GM19397 (cell line): ENCODE results near the gene RASGEF1B.
"Not testable (repeated sequence)": the region's sequence is repeated elsewhere in the genome, so short reads cannot be mapped to it uniquely, and the experiment has no call there.

ENCODE experiments used
- ATAC-seq: cut with Tn5 transposase; IDR thresholded peaks from one replicate; pipeline ENCODE4 v1.9.1; 2021; ENCODE audit warnings: mild to moderate bottlenecking, moderate library complexity; ENCODE audit not compliant: unreplicated experiment

Gene RASGEF1B

DNA sequence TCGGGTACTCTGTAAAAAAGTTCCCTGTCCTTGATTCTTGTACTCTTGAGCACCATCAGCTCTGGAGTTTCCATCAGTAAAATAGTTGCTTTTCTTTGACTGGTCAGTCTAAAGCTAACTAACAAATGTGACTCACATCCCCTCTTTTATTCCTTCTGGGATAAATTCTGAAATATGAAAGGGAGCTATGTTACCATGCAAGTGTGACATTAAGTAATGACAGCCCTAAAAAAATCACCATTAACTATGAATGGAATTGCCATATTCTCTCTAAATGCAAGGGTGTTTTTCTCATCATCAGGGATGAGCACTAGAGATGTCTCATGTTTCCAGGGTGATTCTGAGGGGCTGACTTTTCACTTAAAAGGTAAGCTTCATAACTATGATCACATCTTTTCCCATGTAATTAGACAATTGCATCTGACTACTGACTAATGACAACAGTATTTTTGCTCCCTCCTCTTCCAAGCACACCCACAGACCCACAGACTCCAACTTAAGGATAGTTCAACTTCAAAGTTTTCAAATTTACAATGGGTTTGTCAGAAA is 26.9 kb upstream of the RASGEF1B start:
- no peak for ATAC-seq

DNA sequence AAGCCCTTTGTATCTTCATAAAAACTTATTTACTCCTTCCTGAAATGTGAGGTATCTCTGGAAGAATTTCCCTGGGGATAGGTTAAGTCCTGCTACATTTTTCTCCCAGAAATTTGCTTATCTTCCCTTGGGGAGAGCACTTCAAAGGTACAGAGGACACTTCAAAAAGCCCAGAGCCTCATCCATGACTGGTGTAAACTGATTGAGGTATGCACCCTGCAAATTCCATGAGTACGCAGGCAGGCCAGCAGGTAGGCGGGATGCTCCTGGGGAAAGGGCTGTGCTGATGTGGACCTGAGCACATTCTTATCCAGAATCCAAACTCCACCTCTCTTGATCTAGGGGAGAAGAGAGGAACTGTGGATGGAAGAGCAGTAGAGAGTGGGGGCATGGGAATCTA is 26.3 kb upstream of the RASGEF1B start:
- ATAC-seq, result no peak

DNA sequence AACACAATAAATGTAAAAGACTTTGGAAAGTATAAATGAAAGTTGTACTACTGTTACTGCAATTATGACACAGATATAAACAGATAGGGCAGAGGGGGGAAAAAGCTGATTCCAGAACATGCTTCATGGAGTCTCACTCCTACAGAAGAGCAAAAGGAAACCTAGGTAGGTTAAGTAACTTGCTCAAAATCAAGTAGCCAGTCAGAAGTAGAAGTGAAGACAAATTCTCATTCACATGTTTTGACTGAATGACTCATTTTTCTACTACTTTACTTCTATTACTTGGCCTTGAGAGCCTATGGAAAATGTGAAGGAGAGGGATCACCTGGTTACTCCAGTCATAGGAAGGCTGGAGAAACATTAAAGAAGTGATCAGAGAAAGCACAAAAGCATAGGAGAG is 23.6 kb upstream of the RASGEF1B start:
- ATAC-seq, result no peak

DNA sequence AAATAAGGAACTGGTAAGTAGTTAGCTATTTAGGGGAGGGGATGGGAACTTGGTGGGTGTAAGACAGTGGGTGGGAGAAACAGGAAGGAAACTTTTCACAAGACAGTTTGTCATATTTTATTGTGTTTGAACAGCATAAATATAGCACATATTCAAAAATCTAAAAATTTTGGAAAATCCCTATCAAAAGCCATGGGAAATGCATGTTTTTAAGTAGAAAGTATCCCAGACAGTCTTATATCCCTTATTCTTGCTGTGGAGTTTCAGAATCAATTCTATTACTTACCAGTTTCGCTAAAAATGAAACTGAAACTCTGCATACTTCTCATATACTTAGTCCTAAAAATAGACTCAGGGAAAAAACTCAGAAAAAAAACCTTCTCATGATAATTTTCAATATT is 22.3 kb upstream of the RASGEF1B start:
- peak; percentile 58 for ATAC-seq

DNA sequence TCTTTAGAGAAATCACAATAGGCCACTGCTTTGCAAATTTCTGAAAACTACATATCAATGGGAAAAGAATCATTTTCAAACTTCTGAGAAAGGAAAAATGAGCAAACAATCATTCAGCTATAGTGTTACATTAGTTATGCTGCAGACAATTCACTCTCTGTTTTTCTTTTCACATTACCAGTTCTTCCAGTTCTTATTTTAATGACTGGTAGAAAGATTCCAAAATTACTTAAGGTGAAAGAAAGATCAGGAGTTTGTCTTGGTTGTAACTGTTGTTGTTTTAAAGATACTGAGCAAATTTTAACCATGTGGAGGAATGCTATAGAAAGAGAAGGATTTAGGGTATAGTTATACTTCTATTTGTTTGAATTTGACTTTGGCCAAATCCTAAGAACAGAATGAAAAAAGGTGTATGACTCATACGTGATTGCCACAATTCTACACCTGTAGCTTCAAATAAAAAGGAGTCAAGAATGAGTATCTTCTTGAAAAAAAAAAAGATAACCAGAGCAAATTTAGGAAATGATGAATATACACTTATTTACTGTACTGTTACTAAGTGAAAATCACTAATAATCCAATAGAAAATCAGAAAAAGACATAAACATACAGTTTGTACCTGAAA is 21.0 kb upstream of the RASGEF1B start:
- ATAC-seq, result no peak

DNA sequence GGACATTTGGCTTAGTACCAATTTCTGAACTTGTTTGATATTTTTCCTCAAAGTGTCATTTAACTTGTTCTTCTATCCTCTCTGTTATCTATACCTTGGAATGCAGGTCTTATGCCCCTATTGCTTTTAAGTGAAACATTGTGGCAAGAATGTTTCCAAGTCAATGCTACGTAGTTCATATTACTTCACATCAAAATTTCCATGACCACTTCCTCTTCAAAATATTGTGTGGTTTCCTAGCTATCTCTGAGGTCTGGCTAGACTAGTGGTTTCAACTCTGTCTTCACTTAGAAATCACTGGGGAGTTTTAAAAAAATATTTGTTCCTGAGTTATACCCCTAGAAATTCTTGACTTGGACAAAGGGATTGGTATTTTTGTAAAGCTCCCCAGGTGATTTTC is 20.2 kb upstream of the RASGEF1B start:
- no peak for ATAC-seq

DNA sequence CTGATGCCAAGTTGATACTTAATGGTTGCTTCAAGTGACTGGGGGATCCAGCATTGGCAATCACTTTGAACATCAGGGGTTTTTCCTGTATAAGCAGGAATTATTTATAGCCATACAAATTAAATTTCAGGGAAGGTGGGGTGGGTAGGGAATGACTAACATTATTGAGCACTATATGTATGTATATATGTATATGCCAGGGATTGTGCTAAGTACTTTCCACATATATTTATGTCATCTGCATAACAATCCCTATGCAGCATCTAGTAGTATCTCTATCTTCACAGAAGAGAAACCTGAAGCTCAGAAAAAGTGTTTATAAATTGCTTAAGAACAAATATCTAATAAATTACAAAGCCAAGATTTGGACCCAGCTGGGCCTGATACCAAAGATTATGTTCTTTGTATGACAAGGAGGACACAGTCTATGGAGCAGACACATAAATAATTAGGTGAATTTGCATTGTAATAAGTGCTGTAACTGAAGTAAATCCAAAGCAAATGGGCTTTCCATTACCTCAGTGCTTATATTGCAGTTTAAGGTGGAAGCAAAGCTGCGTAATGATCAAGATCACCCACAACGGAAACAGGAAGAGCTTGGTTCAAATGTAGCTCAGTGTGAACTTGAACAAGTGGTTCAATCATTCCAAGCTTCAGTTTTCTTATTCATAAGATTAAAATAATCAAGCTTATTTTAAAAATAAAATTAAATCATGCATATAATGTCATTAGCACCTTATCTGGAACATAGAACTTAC is 18.9 kb upstream of the RASGEF1B start:
- no peak for ATAC-seq

DNA sequence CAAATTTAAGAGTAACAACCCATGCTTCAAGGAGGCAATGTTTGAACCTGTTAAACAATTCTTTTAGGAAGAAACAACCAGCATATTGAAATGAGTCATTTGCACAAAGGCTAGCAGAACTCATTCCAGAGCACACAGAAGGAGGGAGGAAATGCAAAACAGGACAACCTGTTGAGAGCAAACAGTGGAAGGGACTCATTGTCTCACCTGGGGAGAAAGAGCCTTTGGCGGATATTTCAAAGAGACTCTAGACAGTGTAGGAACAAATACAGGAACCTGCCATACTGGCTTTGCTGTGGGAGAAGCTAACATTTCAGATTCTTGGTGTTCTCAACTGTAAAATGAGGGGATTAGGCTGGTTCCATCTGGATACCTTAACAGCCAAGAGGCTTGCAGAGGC is 14.8 kb upstream of the RASGEF1B start:
- ATAC-seq, result no peak

DNA sequence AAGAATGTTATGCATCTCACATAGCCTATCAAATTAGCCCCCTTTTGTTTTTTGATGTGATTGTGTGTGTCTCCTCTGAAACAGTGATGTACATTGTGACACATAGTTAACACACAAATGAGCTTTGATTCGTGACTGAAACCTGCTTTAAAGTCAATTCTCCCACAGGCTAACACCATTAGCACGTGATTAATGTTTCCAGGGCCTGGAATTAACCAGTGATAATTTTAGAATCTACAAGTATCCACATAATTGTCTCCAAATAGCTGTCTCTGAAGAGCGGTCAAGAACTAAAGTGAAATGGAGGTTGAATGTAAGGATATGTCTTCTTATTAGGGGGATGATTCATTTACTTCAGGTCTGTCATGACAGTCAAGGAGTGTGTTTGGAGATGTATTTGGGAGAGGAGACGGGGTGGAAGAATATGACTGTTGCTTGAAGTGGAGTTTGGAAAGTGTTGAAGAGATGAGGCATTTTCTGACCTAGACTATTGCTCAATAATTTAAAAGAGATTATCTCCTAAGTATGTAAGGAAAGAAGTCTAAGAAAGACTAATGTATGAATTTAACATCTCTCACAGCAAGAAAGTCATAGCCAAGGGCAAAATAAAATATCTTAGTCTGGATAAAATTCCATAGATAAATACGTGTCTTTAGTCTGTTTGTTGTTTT is 13.7 kb upstream of the RASGEF1B start:
- ATAC-seq, result no peak

DNA sequence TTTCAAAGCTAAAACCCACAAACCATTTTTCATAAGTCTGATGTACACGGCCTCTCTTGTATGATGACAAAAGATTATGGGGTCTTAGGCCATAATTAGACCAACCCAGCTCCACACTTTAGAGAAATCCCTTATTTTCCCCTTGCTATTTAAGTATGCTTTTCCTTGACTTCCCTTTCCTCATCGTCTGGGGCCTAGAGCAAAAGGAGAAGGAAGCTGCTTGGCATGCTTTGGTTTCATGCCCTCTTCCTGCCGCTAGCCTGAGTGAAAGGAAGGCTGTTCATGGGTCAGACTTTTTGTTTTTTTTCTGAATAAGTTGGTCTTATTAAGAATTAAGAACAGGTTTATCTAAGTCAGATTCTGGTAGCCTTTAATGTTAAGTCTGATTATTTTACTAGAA is 10.6 kb upstream of the RASGEF1B start:
- no peak for ATAC-seq

DNA sequence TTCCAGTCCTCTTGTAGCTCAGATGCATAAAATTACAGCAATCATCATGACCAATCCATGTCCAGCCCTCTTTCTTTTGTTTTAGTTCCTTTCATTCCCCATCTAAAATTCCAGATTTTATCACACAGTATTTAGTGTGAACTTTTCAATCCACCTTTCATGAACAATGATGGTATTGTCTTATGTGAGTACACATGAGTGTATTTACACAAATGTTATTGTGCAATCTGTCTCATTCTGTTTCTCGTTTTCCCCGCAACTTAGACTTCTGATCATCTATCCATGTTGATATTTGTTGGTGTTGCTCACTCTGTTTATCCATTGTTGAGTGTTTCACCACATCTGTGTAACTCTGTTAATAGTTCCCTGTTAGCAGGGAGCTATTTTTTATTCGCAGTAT is 9.4 kb upstream of the RASGEF1B start:
- ATAC-seq, result no peak

DNA sequence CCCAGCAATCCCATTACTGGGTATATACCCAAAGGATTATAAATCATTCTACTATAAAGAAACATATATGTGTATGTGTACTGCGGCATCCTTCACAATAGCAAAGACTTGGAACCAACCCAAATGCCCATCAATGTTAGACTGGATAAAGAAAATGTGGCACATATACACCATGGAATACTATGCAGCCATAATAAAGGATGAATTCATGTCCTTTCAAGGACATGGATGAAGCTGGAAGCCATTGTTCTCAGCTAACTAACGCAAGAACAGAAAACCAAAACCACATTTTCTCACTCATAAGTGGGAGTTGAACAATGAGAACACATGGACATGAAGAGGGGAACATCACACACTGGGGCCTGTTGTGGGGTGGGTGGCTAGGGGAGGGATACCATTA is 7.9 kb upstream of the RASGEF1B start:
- not testable (repeated sequence) for ATAC-seq

DNA sequence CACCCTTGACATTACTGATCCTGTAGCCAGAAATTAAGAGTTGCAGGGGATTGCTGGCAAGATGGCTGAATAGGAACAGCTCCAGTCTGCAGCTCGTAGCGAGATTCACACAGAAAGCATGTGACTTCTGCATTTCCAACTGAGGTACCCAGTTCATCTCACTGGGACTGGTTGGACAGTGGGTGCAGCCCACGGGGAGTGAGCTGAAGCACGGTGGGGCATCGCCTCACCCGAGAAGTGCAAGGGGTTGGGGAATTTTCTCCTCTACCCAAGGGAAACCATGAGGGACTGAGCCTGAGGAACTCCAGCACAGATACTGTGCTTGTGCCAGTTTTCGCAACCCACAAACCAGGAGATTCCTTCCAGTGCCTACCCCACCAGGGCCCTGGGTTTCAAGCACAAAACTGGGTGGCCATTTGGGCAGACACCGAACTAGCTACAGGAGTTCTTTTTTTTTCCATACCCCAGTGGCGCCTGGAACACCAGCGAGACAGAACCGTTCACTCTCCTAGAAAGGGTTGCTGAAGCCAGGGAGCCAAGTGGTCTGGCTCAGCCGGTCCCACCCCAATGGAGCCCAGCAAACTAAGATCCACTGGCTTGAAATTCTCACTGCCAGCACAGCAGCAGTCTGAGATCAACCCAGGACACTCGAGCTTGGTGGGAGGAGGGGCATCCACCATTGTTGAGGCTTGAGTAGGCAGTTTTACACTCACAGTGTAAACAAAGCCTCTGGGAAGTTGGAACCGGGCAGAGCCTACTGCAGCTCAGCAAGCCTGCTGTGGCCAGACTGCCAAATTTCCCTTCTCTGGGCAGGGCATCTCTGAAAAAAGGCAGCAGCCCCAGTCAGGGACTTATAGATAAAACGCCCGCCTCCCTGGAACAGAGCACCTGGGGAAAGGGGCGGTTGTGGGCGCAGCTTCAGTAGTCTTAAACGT is 1.9 kb upstream of the RASGEF1B start:
- ATAC-seq, result not testable (repeated sequence)

DNA sequence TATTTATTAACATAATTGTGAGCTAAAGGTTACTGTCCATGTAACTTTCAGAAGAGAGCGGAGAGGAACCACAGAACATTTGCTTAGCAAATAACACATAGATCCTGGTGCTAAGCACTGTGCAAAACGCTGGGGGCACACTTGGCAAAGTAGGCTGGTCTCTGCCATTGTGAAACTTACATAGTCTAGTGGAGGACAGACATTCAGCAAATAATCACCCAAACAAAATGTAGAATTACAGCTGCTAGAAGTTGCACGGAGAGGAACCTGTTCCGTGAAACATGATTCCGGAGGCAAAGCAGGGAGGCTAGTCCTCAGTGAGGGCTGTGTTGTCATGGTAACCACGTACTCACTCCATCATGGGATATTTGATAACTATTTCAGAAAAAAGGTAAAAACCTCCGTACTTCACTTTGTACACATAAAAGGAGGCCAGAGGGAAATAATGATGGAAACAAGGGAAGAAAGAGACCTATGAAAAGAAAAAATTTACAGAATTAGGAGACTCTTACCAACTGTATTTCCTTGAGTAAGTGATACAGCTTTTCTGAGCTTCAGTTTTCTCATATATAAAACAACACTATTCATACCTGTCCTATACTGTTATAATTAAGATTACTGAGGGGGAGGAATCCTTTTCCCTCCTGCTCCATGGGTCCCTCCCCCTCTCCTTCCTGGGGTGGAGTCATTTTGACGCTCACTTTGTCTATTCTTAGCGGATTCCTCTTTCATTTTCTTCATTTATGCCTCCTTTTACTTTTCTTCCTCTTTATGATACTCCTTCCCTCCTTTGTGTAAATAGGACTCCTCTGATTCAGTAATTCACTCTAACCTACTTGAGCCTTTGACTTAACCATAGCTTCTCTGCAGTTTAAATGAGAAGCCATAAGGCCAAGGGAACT is 825 bp upstream of the RASGEF1B start:
- ATAC-seq, result peak; percentile 55

DNA sequence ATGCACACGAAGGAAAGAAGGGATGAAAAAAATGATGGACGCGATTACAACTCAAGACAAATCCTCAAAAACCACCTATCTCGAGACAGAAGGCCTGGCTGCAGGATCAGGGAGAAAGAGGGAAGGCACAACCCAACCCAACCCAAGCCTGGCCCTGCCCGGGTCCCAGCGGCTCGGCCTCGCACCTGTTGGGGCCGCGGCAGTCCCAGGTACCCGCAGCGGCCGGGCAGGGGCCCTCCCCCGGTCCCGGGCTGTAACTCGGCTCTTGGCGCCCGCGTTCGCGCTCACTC is 464 bp downstream of the RASGEF1B start:
- ATAC-seq, result no peak

DNA sequence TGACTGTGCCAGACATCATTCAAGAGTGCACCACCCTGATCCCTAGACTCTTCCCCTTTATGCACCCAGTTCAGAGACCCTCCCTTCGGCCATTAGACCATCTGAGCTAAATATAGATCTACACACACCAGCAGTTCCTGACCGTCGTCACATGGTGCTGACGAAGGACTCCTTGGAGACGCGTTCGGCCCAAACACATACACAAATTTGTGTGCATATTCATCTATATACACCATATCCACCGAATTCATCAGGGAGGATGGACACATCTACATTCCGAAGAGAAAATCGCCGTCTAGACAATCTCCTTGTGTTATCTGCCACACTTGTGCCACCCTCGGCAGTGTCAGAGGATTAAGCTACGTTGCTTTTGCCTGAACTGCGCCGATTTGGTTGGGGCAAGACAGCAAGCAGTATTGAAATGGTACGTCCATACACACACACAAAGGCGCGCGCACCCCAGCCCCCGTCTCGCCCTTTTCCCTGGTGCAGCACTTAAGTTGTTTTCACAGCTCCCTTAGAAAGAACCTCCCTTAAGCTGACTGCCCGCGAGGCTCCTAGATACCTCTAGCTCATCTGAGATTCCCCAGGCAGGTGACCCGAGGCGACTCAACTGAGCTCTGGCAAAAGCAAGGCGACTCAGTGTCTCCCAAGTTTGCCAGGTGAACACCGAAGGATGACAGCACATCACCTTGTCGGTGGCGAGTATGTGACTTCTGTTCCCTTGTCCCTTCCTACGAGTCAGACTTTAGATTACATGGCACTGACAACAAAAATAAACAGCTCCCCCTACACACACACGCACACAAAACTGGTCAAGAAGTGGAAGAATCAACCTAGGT is 1.0 kb downstream of the RASGEF1B start:
- no peak for ATAC-seq

DNA sequence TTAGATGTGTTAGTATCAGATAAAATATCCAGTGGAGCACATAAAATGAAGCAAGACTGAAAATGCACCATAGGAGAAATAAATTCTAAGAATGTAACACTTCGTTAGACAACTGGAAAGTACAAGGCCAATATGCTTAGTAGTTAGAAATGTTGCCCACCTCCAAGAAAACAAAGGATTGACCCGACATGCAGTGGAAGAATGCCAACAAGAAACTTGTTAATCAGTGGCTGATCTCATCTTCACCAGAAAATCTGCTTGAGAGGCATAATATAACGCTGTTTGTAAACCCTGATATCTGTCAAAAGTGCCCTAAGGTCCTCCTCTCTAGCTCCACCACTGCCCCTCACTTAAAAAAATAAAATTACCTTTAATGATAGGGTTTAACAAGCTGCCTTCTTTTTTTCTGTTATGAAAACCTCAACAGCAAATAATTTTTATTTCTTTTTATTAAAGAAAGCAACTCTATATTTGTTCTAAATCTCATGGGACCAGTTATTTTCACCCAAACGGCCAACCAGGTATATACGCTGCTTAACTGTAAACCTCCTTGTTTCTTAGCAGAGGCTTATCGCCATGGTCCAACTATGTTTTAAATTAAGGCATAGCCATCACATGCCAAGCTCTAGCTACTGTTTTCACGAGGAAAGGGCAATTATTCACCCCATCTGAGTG is 1.8 kb downstream of the RASGEF1B start:
- no peak for ATAC-seq

DNA sequence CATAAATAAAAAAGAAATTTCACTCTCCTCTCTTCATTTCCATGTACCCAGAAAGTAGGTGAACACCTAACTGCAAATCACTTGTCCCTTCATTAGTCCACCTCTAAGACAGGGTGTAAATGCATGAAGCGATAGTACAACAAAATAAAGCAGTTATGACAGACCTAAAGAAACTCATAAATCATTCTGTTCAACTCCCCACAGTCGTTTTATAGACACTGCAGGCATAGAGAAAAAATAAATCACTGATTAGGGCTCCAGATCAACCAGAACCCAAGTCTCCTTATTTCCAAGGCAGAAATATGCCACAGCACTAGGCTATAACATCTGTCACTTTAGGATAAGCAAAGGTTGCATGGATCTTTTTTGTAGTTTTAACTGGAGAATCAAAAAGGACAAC is 3.0 kb downstream of the RASGEF1B start:
- no peak for ATAC-seq

DNA sequence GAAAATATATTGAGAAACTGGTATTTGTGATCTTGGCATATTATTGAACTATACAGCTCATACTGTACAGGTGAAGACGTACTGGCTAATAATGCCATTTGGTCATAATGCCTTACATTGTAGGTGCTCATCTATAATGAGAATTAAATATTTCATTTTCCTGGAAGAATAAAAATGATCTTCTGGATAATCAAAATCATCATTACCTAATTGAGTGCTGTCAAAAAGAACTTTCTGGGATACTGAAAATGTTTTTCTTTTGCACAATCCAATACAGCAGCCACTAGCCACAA is 4.1 kb downstream of the RASGEF1B start:
- ATAC-seq, result no peak
